Mesothelial cell of epicardium (in vitro differentiated cells): Measurements from ENCODE around the gene ROBO1. TPM values are rescaled to one million over a fixed set of nuclear protein-coding genes. Genes with fewer than 3 reads are reported as not detected.

Source experiments
- DNase-seq, 2 experiments: peaks; one replicate each; pipeline ENCODE4 v3.0.0; 2021; ENCODE audit warnings: low spot score in 2 of 2; ENCODE audit not compliant: unreplicated experiment in 2 of 2
- H3K27ac Mint-ChIP-seq: 2 replicates; pipeline ENCODE4 v1.8.0; 2021; ENCODE audit warnings: mixed read lengths
- H3K27me3 Mint-ChIP-seq: 2 replicates; pipeline ENCODE4 v1.8.0; 2021; ENCODE audit warnings: low read depth, mixed read lengths
- H3K36me3 Mint-ChIP-seq: 2 replicates; pipeline ENCODE4 v1.8.0; 2021; ENCODE audit warnings: mixed read lengths
- H3K4me1 Mint-ChIP-seq: 2 replicates; pipeline ENCODE4 v1.8.0; 2021; ENCODE audit warnings: mixed read lengths
- H3K4me3 Mint-ChIP-seq: 2 replicates; pipeline ENCODE4 v1.8.0; 2021; ENCODE audit warnings: mild to moderate bottlenecking, moderate library complexity, mixed read lengths
- H3K9me3 Mint-ChIP-seq: 2 replicates; pipeline ENCODE4 v1.8.0; 2021; ENCODE audit warnings: mixed read lengths
- total RNA-seq: library from RNA; stranded (reverse); gene quantifications from 3 replicates; pipeline ENCODE4 v1.2.1, GENCODE V29; 2021
- TF ChIP-seq, protein P1 (sequence below): fragments of 200-600 bp; sonication (generic); IDR thresholded peaks from one replicate; pipeline ENCODE4 v1.5.0; 2021; ENCODE audit warnings: antibody characterized with exemption; ENCODE audit not compliant: unreplicated experiment

The ROBO1 gene
- total RNA-seq, 1 donor from 2014 or later = 143 TPM

DNA sequence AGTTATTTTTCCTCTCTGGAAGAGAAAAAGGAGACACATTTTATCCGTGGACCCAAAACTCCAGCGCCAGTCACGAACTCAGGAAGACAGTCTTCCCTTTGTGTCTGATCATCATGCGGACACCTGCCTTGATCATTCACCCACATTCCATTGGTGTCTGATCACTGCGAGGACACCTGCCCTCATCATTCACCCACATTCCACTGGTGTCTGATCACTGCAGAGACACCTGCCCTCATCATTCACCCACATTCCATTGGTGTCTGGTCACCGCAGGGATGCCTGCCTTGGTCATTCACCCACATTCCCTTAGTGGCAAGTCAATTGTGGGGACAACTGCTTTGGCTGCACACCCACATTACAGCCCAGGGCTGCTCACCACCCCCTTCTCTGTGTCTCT lies 148.9 kb downstream of the ROBO1 start:
- H3K27me3 Mint-ChIP-seq = no peaks in the 10 kb centered on the region
- TF ChIP-seq, protein P1, sequence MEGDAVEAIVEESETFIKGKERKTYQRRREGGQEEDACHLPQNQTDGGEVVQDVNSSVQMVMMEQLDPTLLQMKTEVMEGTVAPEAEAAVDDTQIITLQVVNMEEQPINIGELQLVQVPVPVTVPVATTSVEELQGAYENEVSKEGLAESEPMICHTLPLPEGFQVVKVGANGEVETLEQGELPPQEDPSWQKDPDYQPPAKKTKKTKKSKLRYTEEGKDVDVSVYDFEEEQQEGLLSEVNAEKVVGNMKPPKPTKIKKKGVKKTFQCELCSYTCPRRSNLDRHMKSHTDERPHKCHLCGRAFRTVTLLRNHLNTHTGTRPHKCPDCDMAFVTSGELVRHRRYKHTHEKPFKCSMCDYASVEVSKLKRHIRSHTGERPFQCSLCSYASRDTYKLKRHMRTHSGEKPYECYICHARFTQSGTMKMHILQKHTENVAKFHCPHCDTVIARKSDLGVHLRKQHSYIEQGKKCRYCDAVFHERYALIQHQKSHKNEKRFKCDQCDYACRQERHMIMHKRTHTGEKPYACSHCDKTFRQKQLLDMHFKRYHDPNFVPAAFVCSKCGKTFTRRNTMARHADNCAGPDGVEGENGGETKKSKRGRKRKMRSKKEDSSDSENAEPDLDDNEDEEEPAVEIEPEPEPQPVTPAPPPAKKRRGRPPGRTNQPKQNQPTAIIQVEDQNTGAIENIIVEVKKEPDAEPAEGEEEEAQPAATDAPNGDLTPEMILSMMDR = no peak
- H3K9me3 Mint-ChIP-seq = peaks cover 61% of the 10 kb centered on the region
- H3K4me3 Mint-ChIP-seq = no peak overlapping the region
- no peak overlapping the region for H3K27ac Mint-ChIP-seq
- peaks cover 8% of the 10 kb centered on the region for H3K36me3 Mint-ChIP-seq
- DNase-seq = no peak
- no peaks in the 10 kb centered on the region for H3K4me1 Mint-ChIP-seq

- Mint-ChIP-seq H3K9me3 (no peaks in the 10 kb centered on the region), H3K27ac (no peak overlapping the region), H3K36me3 (no peaks in the 10 kb centered on the region), H3K4me3 (no peak overlapping the region), H3K4me1 (peaks cover 10% of the 10 kb centered on the region), H3K27me3 (no peaks in the 10 kb centered on the region)
- TF ChIP-seq, protein P1 = no peak
- no peak for DNase-seq
Measured at GRCh38 chr3:79606414-79606813, 161.4 kb downstream of the ROBO1 start.

- Mint-ChIP-seq H3K27ac (peak overlapping the region; percentile 26), H3K4me1 (peaks cover 10% of the 10 kb centered on the region), H3K27me3 (peaks cover 7% of the 10 kb centered on the region), H3K4me3 (no peak overlapping the region), H3K9me3 (no peaks in the 10 kb centered on the region), H3K36me3 (no peaks in the 10 kb centered on the region)
- DNase-seq = no peak
- TF ChIP-seq, protein P1 = no peak
Measured at GRCh38 chr3:79604681-79605080, 163.1 kb downstream of the ROBO1 start.

- Mint-ChIP-seq H3K4me1 (peaks cover 21% of the 10 kb centered on the region), H3K36me3 (no peaks in the 10 kb centered on the region), H3K9me3 (no peaks in the 10 kb centered on the region), H3K4me3 (no peak overlapping the region), H3K27ac (no peak overlapping the region), H3K27me3 (peaks cover 9% of the 10 kb centered on the region)
- TF ChIP-seq, protein P1 = no peak
- no peak for DNase-seq
Measured at GRCh38 chr3:79602385-79602784, 165.4 kb downstream of the ROBO1 start.

DNA sequence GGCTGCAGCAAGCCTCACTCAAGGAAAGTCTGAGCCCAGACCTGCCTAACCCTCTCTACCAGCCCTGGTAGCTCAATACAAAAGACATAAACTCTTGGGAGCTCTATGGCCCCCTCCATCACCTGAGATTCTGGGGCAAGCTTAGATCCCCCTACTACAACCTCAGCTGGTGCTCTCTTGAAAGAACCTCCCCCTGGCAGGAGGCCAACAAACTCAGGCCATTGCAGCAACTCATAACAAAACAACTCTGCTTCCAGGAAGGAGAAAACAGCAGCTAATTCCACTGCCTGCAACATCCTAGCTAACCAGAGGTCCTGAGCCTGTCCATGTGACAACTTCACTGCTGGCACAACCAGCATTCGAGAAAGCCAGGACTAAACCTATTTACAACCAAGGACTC lies 169.2 kb downstream of the ROBO1 start:
- H3K4me1 Mint-ChIP-seq = peaks cover 15% of the 10 kb centered on the region
- H3K36me3 Mint-ChIP-seq = no peaks in the 10 kb centered on the region
- no peaks in the 10 kb centered on the region for H3K9me3 Mint-ChIP-seq
- H3K27ac Mint-ChIP-seq = no peak overlapping the region
- peak in 1 of 2 experiments; percentile 25 for DNase-seq
- TF ChIP-seq, protein P1 = no peak
- H3K27me3 Mint-ChIP-seq = peaks cover 9% of the 10 kb centered on the region
- no peak overlapping the region for H3K4me3 Mint-ChIP-seq

DNA sequence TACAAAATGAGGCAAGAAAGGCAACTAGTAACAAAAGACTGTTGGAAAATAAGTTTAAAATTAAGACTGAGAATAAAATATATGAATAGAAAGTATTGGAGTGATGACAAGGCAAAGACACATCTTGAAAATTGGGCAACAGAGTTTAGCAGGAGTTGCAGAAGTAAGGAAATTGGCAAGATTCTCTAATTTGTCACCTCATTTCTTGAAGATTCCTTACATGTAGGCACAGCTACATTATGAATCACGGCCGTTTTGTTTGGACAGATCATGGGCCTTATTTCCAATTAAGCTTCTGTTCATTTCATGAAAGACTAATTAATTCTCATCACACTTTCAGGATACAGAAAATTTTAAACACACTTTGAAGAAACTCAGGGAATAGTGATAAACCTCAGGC lies 170.1 kb downstream of the ROBO1 start:
- no peaks in the 10 kb centered on the region for H3K36me3 Mint-ChIP-seq
- peaks cover 9% of the 10 kb centered on the region for H3K27me3 Mint-ChIP-seq
- no peaks in the 10 kb centered on the region for H3K9me3 Mint-ChIP-seq
- H3K4me3 Mint-ChIP-seq = no peak overlapping the region
- peaks cover 11% of the 10 kb centered on the region for H3K4me1 Mint-ChIP-seq
- H3K27ac Mint-ChIP-seq = no peak overlapping the region
- DNase-seq = no peak
- TF ChIP-seq, protein P1 = no peak
